A549 (cell line): ENCODE data around the gene DHRS11. TPM values are rescaled to one million over a fixed set of nuclear protein-coding genes. Genes with fewer than 3 reads are reported as not detected.
A peak's percentile ranks its signal among the peaks of the same experiment; 100 is the strongest.

Experiments
- ATAC-seq, 2 experiments: fragments of 200-7000 bp in 1 of 2; fragments of >200 bp in 1 of 2; cut with Nextera tagmentation in 1 of 2; cut with Tn5 transposase in 1 of 2; 3 replicates each; pipeline versions ENCODE4 v1.8.0 to v1.9.1; 2018 to 2020; ENCODE audit warnings: mild to moderate bottlenecking in 1 of 2, moderate library complexity in 1 of 2
- CTCF ChIA-PET: fragments of 300-600 bp; sonication (Branson Sonifier 250); formaldehyde crosslinking; extraction: SDS; loops from one replicate; lab custom pipeline; 2021; ENCODE audit warnings: antibody characterized with exemption, inconsistent platforms; lab: Yijun Ruan, JAX
- POLR2A ChIA-PET: fragments of 350-600 bp; formaldehyde crosslinking; extraction: SDS; loops from one replicate; lab custom pipeline; 2021; ENCODE audit warnings: antibody characterized with exemption, inconsistent platforms; lab: Yijun Ruan, JAX
- DNase-seq, 2 experiments: peaks; one replicate each; pipeline versions ENCODE4 v3.0.0 to v3.0.0-alpha.2; 2011 to 2016; ENCODE audit warnings: low read depth in 1 of 2, low spot score in 1 of 2
- FAIRE-seq: peaks from 2 replicates; lab custom pipeline; 2011; peaks lifted over from hg19 to GRCh38; lab: Jason Lieb, UNC
- H3K27ac ChIP-seq, 2 experiments: fragments of >200 bp; sonication (Bioruptor Twin); formaldehyde crosslinking; 3 replicates each; pipeline ENCODE4 v1.5.1; 2016 to 2017
- H3K4me1 ChIP-seq: fragments of >200 bp; sonication (Bioruptor Twin); formaldehyde crosslinking; 3 replicates; pipeline ENCODE4 v1.6.1; 2016
- H3K4me2 ChIP-seq: fragments of >200 bp; sonication (Bioruptor Twin); formaldehyde crosslinking; 3 replicates; pipeline ENCODE4 v1.6.1; 2016
- H3K4me3 ChIP-seq: fragments of >200 bp; sonication (Bioruptor Twin); formaldehyde crosslinking; 3 replicates; pipeline ENCODE4 v1.5.1; 2016
- H3K9me3 ChIP-seq: fragments of >200 bp; sonication (Bioruptor Twin); formaldehyde crosslinking; 3 replicates; pipeline ENCODE4 v1.6.1; 2016
- BHLHE40 ChIP-seq: IDR thresholded peaks from 2 replicates; pipeline ENCODE4 v1.6.1; 2012; ENCODE audit warnings: low read depth, low read length, inconsistent platforms
- CBX2 ChIP-seq: fragments of 200-600 bp; sonication (generic); IDR thresholded peaks from 2 replicates; pipeline ENCODE4 v1.6.1; 2016; ENCODE audit warnings: low read depth, mild to moderate bottlenecking, borderline replicate concordance
- CHD2 ChIP-seq: fragments of 150-350 bp; IDR thresholded peaks from 2 replicates; pipeline ENCODE4 v1.6.1; 2014; ENCODE audit warnings: low read length; ENCODE audit not compliant: partially characterized antibody
- CTCF ChIP-seq: fragments of >200 bp; sonication (Bioruptor Twin); formaldehyde crosslinking; IDR thresholded peaks from 3 replicates; pipeline ENCODE4 v1.5.1; 2016
- ELK1 ChIP-seq: fragments of 150-350 bp; IDR thresholded peaks from 2 replicates; pipeline ENCODE4 v1.6.1; 2014; ENCODE audit warnings: low read depth, mild to moderate bottlenecking, low read length
- ESRRA ChIP-seq: fragments of 150-350 bp; IDR thresholded peaks from 2 replicates; pipeline ENCODE4 v1.6.1; 2014; ENCODE audit warnings: mild to moderate bottlenecking, low read length, borderline replicate concordance
- FOSB ChIP-seq: fragments of 250-450 bp; sonication (Bioruptor Pico); IDR thresholded peaks from 2 replicates; pipeline ENCODE4 v1.5.0; 2020; ENCODE audit warnings: mild to moderate bottlenecking, moderate library complexity
- HES2 ChIP-seq: fragments of >200 bp; sonication (Bioruptor Twin); formaldehyde crosslinking; IDR thresholded peaks from 2 replicates; pipeline ENCODE4 v1.6.1; 2016
- HEYL ChIP-seq: fragments of 250-450 bp; sonication (Bioruptor Pico); IDR thresholded peaks from 2 replicates; pipeline ENCODE4 v1.8.0; 2021; ENCODE audit warnings: mild to moderate bottlenecking, moderate library complexity
- HMGXB4 ChIP-seq: fragments of 250-450 bp; sonication (Bioruptor Pico); IDR thresholded peaks from 2 replicates; pipeline ENCODE4 v1.5.0; 2021; ENCODE audit warnings: mild to moderate bottlenecking, moderate library complexity, borderline replicate concordance
- HOXA7 ChIP-seq: fragments of 250-450 bp; sonication (Bioruptor Pico); IDR thresholded peaks from 2 replicates; pipeline ENCODE4 v1.5.0; 2020; ENCODE audit warnings: mild to moderate bottlenecking, moderate library complexity
- JUN ChIP-seq, 2 experiments: fragments of >200 bp; sonication (Bioruptor Twin); formaldehyde crosslinking; IDR thresholded peaks; 2 replicates in 1 of 2; 3 replicates in 1 of 2; pipeline ENCODE4 v1.6.1; 2016 to 2017
- KDM5A ChIP-seq: fragments of 200-600 bp; sonication (generic); IDR thresholded peaks from 2 replicates; pipeline ENCODE4 v1.6.1; 2016; ENCODE audit warnings: antibody characterized with exemption, mild to moderate bottlenecking
- NFE2L2 ChIP-seq: fragments of 150-350 bp; conservative IDR thresholded peaks from 2 replicates; pipeline ENCODE4 v1.6.1; 2014; ENCODE audit warnings: low read length
- NR3C1 ChIP-seq: fragments of >200 bp; sonication (Bioruptor Twin); formaldehyde crosslinking; IDR thresholded peaks from 3 replicates; pipeline ENCODE4 v1.6.1; 2017
- PBX3 ChIP-seq: IDR thresholded peaks from 2 replicates; pipeline ENCODE4 v1.6.1; 2012
- PHF8 ChIP-seq: fragments of 200-600 bp; sonication (generic); IDR thresholded peaks from 2 replicates; pipeline ENCODE4 v1.6.1; 2016; ENCODE audit warnings: low read depth, mild to moderate bottlenecking, antibody characterized with exemption, moderate library complexity, borderline replicate concordance
- POLR2A ChIP-seq: IDR thresholded peaks from 2 replicates; pipeline ENCODE4 v1.6.1; 2012; ENCODE audit warnings: mild to moderate bottlenecking, low read length
- POLR2AphosphoS2 ChIP-seq: conservative IDR thresholded peaks from 2 replicates; pipeline ENCODE4 v1.6.1; 2012; ENCODE audit warnings: low read length, improper control_type of control experiment, inconsistent platforms
- RAD21 ChIP-seq, 2 experiments: fragments of >200 bp in 1 of 2; sonication (Bioruptor Twin) in 1 of 2; formaldehyde crosslinking in 1 of 2; IDR thresholded peaks in 1 of 2; conservative IDR thresholded peaks in 1 of 2; 2 replicates in 1 of 2; 3 replicates in 1 of 2; pipeline ENCODE4 v1.6.1; 2012 to 2018; ENCODE audit warnings: inconsistent platforms in 1 of 2
- RARB ChIP-seq: fragments of 250-450 bp; sonication (Bioruptor Pico); IDR thresholded peaks from 2 replicates; pipeline ENCODE4 v1.8.0; 2021; ENCODE audit warnings: mild to moderate bottlenecking, moderate library complexity
- RFX5 ChIP-seq: fragments of 450-650 bp; IDR thresholded peaks from 2 replicates; pipeline ENCODE4 v1.7.1; 2014; ENCODE audit warnings: antibody characterized with exemption, mild to moderate bottlenecking, moderate library complexity
- SREBF2 ChIP-seq: fragments of 450-650 bp; IDR thresholded peaks from 2 replicates; pipeline ENCODE4 v1.6.1; 2014; ENCODE audit warnings: mild to moderate bottlenecking, moderate library complexity
- TFCP2L1 ChIP-seq: fragments of 250-450 bp; sonication (Bioruptor Pico); IDR thresholded peaks from 2 replicates; pipeline ENCODE4 v1.5.0; 2021; ENCODE audit warnings: mild to moderate bottlenecking
- TP53 ChIP-seq: fragments of 250-450 bp; sonication (Bioruptor Pico); IDR thresholded peaks from 2 replicates; pipeline ENCODE4 v1.5.0; 2021; ENCODE audit warnings: mild to moderate bottlenecking, moderate library complexity
- ZSCAN20 ChIP-seq: fragments of 250-450 bp; sonication (Bioruptor Pico); IDR thresholded peaks from 2 replicates; pipeline ENCODE4 v1.8.0; 2022; ENCODE audit warnings: mild to moderate bottlenecking, moderate library complexity
- WGBS: methylation state at CpG from one replicate; pipeline ENCODE4 v1.1.6; 2017; ENCODE audit errors: missing lambda C conversion rate; 5-methylcytosine and 5-hydroxymethylcytosine counted together
- polyA minus RNA-seq: library from RNA; depleted of rRNA, polyadenylated mRNA; stranded (reverse); fragments of >200 nt; gene quantifications from 2 replicates; pipeline ENCODE4 v1.2.3, GENCODE V29; 2011; rRNA and poly(A)+ RNA removed
- polyA plus RNA-seq, 4 experiments: library from polyadenylated mRNA; depleted of rRNA in 3 of 4; stranded (reverse); fragments of >200 nt; fragmentation: RNase III in 1 of 4; extraction: RNeasy Plus Mini Kit Qiagen cat#74134 plus additional on column Dnase treatment in 1 of 4; gene quantifications; 2 replicates in 3 of 4; 3 replicates in 1 of 4; pipeline ENCODE4 v1.2.3, GENCODE V29; 2011 to 2017

DHRS11 gene
- polyA plus RNA-seq (2011; rRNA removed), result 7.4 and 9.5 TPM in 2 replicates
- 23.7 and 26.1 TPM in 2 replicates for polyA plus RNA-seq (2012; cell fraction: cytosol; rRNA removed)
- polyA plus RNA-seq (2012; cell fraction: nucleus; rRNA removed), result 29.0 and 32.4 TPM in 2 replicates
- 9.6 to 11.2 TPM (median 11.1 TPM) in 3 replicates for polyA plus RNA-seq (2017; fragmentation: RNase III; extraction: RNeasy Plus Mini Kit Qiagen cat#74134 plus additional on column Dnase treatment)
- 11.7 and 20.5 TPM in 2 replicates for polyA minus RNA-seq

- DNase-seq (peak; percentile 73 to 97), ATAC-seq (peak; percentile 94 to 96), FAIRE-seq (no peak)
- peaks cover 16% of the 10 kb centered on the region for H3K4me1 ChIP-seq
- peak within 1 kb of the TSS; percentile 82 for H3K4me3 ChIP-seq
- ChIA-PET CTCF (interaction anchor here (0.6 to 6.8 kb wide), 6 partner anchors 10 to 629 kb away, joined by 3 to 71 read pairs (median 3); partner anchors contain the start of genes MRM1, MYO19 and PIGW), POLR2A (interaction anchor here (2.1 kb wide), 2 partner anchors 9 to 10 kb away, joined by 6 to 12 read pairs; partner anchors contain the start of gene MRM1)
- H3K4me2 ChIP-seq, result peak within 1 kb of the TSS; percentile 83
- peak within 1 kb of the TSS; percentile 75 to 92 for H3K27ac ChIP-seq
- WGBS, result 19% methylated on average over 17 of the region's 87 CpGs
- no peaks in the 10 kb centered on the region for H3K9me3 ChIP-seq
- TF ChIP-seq CBX2, result no peak
- TF ChIP-seq BHLHE40, result no peak
- peak; percentile 85 for TF ChIP-seq FOSB
- no peak for TF ChIP-seq ESRRA
- no peak for TF ChIP-seq HMGXB4 (CRISPR knock-in tag)
- 0 out of 2 replicates have a peak, but pooled peaks have one; percentile 30 for TF ChIP-seq TFCP2L1 (CRISPR knock-in tag)
- TF ChIP-seq POLR2A, result peak; percentile 48
- TF ChIP-seq POLR2AphosphoS2, result peak; percentile 93; the same call in 1 of the 2 replicates
- peak; percentile 82; the same call in 1 of the 2 replicates for TF ChIP-seq PHF8
- TF ChIP-seq JUN (IDR thresholded peaks at IDR 0.05), result peak; percentile 37 to 78; a peak in 3 of 5 replicates
- TF ChIP-seq TP53, result peak; percentile 62
- TF ChIP-seq KDM5A, result no peak
- 0 out of 2 replicates have a peak, but pooled peaks have one; percentile 37 for TF ChIP-seq HOXA7 (CRISPR knock-in tag)
- peak; percentile 21; the same call in 2 of the 3 replicates for TF ChIP-seq CTCF
- TF ChIP-seq RAD21 (conservative IDR thresholded peaks at IDR 0.05 in 1 of 2, IDR thresholded peaks at IDR 0.05 in 1 of 2), result peak in 1 of 2 experiments; percentile 30; a peak in 1 of 5 replicates
Observed at GRCh38 chr17:36591434-36592315, at the start of gene DHRS11. DHRS11 (plus strand) TSS chr17:36591879; CDS start chr17:36592010, 131 bp downstream.

- Histone ChIP-seq H3K4me1 (peaks cover 17% of the 10 kb centered on the region), H3K4me3 (no peak overlapping the region), H3K27ac (no peak overlapping the region), H3K4me2 (no peak overlapping the region), H3K9me3 (no peaks in the 10 kb centered on the region)
- WGBS, result 97% methylated on average over 15 of the region's 15 CpGs
- ATAC-seq, result no peak
- DNase-seq, result no peak
- no peak for FAIRE-seq
- POLR2A ChIA-PET, result no interaction called here
- CTCF ChIA-PET, result interaction anchor here (1.0 to 4.0 kb wide), 6 partner anchors 8 to 59 kb away, joined by 3 to 19 read pairs (median 6); partner anchors contain the start of genes MRM1, MYO19 and PIGW
- no peak for TF ChIP-seq CHD2
- TF ChIP-seq RFX5, result no peak
- TF ChIP-seq PBX3, result no peak
- TF ChIP-seq ZSCAN20 (CRISPR knock-in tag), result no peak
- no peak for TF ChIP-seq ELK1
- TF ChIP-seq HMGXB4 (CRISPR knock-in tag), result no peak
- TF ChIP-seq HEYL (CRISPR knock-in tag), result no peak
- no peak for TF ChIP-seq POLR2AphosphoS2
- TF ChIP-seq PHF8, result no peak
- TF ChIP-seq RARB (CRISPR knock-in tag), result no peak
- no peak for TF ChIP-seq NR3C1
- no peak for TF ChIP-seq HES2
- TF ChIP-seq NFE2L2, result no peak
- no peak for TF ChIP-seq SREBF2
Observed at GRCh38 chr17:36542755-36543154, 48.9 kb upstream of the DHRS11 start.
